GM12892 (cell line): Measurements from ENCODE around the gene ITK.

Experiments
- POLR2A ChIP-seq: IDR thresholded peaks from 2 replicates; pipeline ENCODE4 v1.6.1; 2011; ENCODE audit warnings: low read depth, low read length, control low read depth
- POLR2AphosphoS5 ChIP-seq: IDR thresholded peaks from 2 replicates; pipeline ENCODE4 v1.6.1; 2011; ENCODE audit warnings: low read depth, low read length, control low read depth

GRCh38 chr5:157286761-157287211, 106.1 kb downstream of the ITK start:
- TF ChIP-seq POLR2AphosphoS5 (no peak), POLR2A (no peak)
